Measurements from ENCODE around the gene SELENOM. TPM values are rescaled to one million over a fixed set of nuclear protein-coding genes. Genes with fewer than 3 reads are reported as not detected.

Gene SELENOM
- polyA plus RNA-seq, 5 donors: 7.6 to 31.3 (median 9.3) TPM

DNA sequence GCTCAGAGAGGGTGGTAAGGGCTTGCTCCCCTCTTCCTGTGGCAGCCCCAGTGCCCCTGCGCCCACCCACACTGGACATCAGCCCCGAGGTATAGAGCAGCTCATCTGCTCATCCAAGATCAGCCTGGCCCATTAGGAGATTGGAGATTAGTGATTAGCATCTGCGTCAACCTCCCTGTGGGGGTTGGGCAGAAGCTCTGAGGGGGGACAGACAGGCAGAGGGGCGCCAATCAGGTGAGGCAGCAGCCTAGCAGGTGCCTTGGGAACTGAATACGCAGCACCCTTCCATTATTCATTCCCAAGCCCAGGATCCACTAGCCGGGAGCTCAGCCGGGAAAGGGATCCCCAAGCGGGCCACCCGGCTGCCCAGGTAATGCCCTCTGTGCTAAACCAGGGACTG, 15.2 kb downstream of the SELENOM start:
- DNase-seq: no peak

DNA sequence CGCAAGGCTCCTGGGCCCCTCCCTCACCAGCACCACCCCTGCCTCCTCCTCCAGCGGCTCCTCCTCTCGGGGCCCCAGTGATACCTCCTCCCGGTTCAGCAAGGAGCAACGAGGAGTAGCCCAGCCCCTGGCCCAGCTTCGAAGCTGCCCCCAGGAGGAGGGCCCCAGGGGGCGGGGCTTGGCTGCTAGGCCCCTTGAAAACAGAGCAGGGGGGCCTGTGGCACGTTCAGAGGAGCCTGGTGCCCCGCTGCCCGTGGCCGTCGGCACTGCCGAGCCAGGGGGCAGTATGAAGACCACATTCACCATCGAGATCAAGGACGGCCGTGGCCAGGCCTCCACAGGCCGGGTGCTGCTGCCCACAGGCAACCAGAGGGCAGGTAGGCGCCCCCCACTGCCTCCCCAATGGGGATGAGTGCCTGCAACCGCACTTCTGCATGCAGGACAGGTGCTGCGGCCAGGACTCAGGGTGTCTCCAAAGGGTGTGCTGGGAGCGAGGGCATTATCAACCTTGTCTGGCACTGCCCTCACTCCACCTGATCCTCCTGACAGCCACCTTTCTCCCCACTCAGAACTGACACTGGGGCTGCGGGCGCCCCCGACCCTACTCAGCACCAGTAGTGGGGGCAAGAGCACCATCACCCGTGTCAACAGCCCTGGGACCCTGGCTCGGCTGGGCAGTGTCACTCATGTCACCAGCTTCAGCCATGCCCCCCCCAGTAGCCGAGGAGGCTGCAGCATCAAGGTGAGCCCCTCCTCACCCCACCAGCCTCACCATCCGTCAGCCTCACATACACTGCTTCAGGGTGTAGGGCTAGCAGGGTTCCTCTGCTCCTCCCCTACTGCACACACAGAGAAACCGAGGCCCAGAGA, 16.0 kb downstream of the SELENOM start:
- no peak for DNase-seq

DNA sequence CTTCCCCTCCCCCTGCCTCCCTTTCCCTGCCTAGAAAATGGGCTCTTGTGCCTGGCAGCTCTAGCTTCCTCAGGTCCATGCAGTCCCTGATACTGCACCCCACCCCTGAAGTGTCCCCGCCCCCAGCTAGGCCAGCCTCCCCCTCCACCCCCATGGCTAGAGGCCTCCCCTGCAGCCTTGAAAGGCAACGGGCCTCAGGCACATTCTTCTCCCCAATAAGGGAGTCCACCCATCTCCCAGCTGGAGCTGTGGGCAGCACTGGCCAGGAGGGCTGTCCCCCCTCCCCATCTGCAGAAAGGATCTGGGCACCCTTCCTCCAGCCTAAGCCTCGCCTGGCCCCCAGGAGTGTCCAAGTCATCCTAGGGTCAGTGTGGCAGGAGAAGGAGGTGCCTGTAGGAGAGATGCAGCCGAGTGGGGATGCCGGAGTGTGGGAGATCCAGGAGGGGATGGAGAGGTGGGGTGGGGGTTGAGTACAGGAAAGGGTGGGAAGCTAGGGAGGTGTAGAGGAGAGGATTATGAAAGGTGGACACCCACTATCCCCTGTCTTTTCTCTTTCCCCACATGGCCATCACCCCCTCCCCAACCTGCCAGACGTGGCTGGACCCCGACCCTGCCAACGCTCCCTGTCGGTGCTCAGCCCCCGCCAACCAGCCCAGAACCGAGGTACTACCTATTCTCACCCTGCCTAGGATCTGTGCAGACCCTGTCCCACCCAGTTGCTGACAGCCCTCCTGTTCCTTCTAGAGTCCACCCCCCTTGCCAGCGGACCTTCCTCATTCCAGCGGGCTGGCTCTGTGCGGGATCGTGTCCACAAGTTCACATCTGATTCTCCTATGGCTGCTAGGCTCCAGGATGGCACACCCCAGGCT, 16.9 kb downstream of the SELENOM start:
- DNase-seq: no peak

DNA sequence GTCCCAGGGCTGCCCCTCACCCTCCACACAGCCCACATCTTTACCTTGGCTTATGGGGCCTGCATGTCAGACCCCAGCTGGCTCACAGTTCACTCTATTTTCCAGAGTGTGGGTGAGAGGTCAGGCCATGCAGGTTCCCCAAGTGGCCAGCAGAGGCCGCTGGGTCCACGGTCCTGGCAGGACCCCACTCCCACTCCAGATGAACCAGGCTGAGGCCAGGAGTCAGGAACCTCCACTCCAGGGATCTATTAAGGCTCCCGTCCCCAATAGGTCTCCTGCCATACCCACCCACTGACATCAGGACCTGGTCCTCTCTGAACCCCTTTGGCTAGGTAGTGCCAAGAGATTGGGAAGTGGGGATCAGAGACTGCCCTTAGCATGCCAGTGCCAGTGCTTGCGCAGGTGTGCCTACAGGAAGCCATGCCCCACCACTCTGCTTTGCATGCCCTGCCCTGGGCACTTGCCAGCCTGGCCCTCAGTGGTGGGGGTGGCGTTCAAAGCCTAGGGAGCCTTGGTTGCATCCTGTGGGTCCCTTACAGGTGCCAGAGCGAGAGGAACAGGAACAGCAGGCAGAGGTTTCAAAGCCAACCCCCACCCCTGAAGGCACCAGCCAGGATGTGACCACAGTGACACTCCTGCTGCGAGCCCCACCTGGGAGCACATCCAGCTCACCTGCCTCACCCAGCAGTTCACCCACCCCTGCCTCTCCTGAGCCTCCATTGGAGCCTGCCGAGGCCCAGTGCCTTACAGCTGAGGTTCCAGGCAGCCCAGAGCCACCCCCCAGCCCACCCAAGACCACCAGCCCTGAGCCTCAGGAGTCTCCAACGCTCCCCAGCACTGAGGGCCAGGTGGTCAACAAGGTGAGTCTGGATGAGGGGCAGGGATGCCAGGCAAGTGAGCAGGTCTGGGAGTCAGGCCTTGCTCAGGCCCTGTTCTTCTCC, 17.9 kb downstream of the SELENOM start:
- DNase-seq: no peak

DNA sequence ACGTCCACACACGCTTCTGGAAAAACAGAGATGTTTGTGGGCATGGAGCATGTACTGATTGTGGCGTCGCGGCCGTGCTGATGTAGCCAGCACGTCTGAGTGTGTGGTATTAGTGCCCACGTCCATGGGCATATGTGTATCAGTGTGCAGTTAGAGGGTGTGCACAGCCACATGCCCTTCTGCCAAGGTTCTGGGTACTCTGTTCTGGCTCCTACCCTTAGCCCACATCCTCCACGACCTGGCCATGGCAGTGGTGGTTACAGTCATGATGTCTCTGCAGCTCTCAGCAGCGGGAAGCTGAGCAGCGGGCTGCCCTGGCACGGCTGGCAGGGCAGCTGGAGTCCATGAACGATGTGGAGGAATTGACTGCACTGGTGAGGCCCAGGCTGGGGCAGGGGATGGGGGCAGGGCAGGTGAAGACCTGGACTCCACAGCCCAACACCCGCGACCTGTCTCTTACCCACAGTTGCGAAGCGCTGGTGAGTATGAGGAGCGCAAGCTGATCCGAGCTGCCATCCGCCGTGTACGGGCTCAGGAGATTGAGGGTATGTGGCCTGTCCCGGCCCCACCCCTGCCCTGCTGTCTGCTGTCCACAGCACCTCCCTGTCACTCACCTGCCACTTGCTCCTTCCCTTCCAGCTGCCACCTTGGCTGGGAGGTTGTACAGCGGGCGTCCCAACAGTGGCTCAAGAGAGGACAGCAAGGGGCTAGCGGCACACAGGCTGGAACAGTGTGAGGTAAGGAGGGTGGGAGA, 19.0 kb downstream of the SELENOM start:
- DNase-seq: no peak

DNA sequence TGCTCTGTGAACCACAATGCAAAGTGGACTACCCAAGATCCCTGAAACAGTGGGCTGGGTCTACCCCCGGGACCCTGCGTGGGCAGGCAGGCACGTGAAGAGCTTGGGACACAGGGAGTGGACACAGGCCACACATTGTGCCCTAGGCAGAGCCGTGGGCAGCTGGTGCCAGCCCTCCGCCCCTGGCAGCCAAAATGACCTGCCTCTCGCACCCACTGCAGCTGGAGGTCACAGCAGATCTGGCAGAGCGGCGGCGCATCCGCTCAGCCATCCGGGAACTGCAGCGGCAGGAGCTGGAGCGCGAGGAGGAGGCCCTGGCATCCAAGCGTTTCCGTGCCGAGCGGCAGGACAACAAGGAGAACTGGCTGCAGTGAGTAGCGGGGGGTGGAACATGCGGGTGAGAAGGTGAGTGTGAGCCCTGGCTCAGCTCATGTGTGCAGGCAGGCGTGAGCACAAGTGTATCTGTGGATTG, 19.6 kb downstream of the SELENOM start:
- DNase-seq: no peak

DNA sequence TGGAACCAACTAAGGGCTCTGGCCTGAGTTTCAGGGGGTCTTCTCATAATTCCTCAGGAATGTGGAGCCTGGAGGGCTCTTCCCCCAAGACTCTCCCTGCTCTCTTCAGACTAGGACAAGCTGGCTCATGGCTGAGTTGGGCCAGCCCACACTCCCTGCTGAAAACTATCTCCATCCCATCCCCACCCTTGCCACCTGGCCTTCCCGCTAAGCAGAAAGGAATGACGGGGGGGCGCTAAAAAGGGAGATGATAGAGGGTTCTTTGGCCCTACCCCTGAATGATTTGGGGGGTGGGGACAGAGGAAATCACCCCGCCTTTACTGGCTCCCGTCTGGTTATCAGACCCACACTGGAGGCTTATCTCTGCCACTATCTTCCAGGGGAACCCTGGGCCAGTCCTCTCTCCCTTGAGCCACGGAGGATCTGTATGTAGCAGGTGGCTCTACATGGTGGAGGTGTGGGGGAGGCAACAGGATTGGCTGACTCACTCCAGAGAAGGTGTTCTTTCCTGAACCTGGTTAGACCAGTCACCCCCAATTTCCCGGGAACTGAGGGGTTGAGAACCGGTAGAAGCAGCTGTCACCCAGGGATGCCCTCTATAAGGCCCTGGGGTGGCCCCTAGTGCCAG, 20.6 kb downstream of the SELENOM start:
- no peak for DNase-seq

DNA sequence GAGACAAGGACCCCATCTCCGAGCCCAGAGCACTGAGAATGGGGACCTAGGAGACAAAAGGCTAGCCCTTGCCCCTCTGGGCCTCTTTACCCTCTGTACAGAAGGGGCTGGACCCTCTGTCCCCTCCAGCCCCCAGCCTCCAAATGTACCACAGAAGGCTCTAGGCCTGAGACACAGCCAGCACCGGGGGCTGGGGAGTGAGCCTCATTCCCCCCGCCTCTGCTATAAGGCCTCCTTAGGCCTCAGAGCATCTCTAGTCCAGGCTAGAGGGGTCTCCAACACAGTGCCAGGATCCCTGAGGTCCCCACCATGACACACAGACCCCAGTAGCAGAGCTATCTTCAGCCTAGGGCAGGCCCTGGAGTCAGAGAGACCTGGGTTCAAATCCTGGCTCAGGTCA, 21.4 kb downstream of the SELENOM start:
- no peak for DNase-seq

DNA sequence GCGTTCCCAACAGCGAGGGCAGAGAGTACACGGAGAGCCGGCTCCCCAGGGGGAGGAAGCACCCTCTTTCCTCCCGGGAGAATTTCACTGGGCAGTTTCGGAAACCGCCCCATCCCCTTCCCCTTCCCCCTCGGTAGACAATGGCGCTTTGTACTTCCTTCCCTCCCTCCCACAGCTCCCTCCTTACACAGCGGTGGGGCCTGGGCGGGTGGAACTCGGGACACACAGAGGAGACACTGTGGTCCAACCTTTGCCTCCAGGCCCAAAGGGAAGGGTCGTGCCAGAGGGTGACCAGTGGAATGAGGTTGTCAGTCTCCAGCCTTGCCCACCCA, 21.9 kb downstream of the SELENOM start:
- no peak for DNase-seq

DNA sequence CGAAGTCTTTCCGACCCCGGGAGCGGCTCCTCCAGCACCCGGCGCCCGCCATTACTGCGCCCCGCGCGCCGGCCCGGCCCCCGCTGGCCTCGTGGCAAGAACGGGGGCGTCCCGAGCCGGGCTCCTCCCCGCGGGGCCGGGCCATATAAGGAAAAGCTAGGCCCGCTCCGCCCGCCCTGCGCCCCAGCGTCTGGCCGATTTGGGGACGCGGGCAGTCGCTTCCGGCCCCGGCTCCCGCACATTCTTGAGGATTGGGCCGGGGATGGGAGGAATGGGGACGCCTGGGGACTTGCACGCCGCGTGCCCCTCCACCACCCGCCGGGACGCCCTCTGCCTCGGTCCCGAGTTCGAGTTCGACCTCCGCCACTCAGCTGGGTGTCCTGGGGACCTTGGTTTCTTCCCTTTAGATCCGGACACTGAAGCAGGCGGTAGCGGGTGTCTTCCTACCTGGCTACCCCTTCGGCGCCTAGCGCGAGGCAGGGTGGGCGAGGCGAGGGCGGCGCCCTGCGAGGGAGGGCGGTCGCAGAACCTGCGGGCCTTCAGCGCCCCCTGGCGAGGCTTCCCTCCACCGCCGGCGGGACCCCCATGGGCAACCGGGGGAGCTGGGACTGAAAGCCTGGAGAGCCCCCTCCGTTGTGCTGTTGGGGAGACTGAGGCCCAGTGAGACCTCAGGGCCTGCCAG, 22.4 kb downstream of the SELENOM start:
- DNase-seq: peak; percentile 78 to 82

DNA sequence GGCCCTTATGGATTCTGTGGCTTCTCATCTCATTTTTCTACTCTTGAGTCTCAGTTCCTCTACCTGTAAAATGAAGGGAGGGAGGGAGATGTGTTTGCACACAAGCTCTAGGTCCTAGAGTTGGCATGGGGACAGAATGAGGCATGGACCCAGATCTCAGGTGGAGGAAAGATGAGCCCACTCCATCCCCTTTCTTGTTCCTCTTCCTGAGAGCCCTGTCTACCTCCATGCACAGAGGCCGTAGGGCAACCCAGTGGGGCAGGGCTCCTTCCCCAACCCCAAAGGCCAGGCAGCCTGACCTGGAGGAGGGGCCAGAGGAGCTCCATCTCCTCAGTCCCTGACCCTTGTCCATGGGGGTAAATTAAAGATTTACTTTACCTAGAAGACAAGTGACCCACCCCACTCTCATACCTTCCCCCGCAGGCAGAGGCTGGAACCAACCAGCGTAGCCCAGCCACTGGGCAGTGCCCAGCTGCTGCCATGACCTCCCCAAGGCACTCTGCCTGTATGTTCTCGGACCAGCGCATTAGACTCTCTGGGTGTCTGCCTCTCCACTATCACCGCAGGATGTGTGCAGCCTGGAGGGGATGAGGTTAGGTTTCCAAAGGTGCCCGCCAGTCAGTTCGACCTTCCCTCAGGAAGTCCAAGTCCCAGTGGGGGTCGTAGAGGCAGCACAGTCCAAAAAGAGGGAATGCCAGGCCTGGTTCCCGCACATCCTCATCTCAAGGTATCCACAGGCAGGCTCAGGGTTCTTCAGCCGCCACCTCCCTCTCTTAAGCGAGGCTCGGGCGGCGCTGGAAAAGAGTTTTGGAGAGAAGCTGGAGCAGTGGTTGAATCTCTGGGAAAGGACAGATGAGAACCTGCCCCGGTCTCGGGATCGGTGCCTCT, 23.2 kb downstream of the SELENOM start:
- DNase-seq: no peak

DNA sequence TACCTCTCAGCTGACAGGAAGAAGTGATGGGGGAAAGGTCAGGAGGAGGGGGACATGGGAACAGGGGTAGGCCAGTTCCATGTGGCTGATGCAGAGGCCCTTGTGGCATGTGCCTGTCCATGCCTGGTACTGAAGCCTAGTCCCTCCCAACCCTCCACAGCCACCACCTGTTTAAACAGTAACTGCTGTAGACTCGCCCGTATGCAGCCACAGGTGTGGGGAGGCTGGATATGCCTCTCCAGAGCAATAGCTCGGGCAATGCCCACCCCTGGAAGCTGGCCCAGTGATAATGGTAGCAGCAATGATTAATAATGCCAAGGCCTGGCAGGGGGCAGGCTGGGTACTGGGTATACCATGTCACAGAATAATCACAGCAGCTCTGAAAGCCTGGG, 24.0 kb downstream of the SELENOM start:
- DNase-seq: no peak

DNA sequence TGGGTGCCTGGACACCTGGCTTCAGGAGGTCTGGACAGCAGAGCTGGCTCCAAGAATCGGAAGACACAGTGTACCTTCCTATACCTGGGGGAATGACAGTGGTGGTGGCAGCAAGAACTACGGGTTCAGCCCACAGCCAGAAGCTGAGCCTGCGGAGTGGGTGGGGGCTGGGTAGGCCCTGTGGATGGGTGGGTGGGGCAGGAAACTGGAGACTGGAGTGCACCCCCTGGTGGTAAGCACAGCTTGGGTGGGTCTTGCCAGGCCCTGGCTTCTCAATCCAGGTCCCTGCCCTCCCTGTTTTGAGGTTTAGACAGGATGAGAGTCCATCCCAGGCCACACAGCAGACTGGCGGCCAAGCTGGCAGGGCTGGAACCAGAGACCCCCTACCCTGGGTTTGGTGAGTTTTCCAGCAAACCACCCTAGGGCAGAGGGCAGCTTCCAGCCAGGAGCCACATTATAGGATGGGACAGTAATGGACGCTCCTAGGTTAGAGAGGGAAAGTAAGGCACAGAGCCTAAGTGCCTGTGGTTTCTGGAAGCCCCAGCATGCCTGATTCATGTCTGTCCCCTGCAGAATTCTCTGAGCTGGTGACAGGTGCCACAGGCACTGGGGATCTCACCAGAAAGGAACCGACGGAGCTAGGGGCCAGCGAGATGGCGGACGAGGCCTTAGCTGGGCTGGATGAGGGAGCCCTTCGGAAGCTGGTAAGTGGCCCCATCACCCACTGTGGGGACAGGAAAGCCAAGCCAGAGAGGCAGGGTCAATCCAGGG, 24.6 kb downstream of the SELENOM start:
- no peak for DNase-seq

DNA sequence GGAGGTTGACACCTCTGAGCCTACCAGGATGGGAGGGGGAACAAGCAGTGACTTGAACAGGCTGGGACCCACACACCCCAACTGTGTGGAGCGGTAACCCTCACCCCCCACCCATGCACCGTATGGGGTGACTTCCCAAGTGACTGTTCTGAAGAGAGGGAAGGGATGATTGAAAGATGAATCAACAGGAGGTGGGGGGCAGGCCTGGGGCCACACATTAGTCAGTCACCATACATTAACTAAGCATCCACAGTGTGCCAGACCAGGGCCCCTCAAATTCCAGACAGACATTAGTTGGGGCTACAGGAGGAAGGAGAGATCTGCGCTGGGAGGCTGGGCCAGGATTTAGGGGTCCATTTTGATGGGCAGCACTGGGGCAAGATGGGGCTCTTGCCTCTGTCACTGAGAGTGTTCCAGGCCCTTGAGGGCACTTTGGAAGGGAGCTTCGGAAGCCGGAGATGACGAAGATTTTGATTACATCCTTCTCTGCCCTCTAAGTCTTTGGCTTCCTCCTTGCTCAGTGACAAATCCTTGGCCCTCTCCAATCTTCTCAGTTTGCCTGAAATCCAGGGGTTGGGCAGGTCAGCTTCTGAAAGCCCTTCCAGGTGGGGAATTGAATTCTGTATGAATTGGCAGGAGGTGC, 25.3 kb downstream of the SELENOM start:
- DNase-seq: no peak

DNA sequence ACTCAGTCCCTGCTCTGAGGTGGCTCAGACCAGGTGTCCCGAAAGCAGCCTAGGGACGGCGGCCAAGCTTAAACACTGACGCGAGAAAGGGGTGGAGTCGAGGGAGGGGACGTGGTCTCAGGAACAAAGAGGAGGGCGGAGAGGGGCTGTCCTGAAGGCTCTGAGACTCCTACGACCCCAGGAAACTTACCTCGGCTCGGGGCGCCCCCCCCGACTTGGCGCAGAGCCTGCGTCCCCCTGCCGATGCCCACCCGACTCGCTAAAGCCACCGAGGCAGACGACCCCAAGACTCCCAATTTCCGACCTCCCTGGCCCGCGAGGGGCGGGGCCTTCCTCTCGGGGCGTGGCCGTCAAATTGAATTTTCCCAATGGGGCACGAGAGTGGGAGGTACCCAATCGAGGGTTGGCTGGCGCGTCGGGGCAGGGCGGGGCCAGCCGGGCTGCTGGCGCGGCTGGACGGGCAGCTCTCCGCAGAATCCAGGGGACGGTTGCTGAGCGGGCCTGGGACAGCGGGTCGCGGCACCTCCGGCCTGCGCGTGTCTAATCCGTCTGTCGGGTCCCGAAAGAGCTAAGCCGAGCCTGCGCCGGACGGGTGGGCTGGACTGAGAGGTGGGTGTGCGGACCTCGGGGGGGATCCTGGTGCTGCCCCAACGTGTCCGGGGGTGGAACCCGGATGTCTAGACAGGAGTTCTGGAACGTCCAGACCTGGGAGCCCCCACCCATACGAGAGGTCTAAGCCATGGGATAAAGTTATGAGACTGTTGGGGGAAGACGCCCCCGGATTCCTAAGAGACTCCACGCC, 26.3 kb downstream of the SELENOM start, which contains the start of gene SMTN:
TSS of gene SMTN (plus strand) at position 471 of the 802 bp plus-strand sequence. CDS start 1,941 bp downstream, outside the sequence.
- peak; percentile 96 to 97 for DNase-seq

DNA sequence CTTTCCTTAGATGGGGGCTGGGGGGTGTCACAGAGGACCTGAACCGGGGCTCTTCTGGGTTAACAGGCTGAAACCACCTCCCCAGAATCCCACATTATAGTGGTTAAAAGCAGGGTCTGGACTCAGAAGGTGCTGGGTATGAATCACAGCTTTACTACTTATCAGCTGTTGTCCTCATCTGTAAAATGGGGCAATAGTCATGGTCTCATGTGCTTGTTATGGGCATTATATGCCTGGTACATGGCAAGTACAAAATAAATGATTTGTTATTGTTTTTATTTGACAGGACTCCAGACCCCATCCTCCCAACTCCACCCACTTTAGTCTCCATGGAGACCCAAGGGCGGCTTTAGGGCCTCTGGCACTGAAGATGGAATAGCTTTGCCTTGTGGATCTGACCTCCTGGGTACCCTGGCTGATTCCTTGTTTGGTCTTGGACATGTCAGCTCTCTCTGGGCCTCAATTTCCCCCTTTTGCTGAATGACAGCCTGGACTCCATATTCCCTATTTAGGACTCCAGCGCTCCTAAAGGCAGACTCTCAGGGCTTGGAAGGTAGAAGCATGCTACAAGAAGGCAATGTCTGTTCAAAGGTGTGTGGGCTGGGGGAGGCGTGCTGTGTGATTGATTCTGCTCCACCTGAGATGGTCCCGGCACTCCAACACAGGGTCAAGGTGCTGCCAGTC, 27.1 kb downstream of the SELENOM start:
- no peak for DNase-seq

Measured in right lung (tissue), 5 donors.